K562 (cell line): ENCODE data around the gene ACOT9. TPM values are rescaled to one million over a fixed set of nuclear protein-coding genes. Genes with fewer than 3 reads are reported as not detected.

ENCODE experiments used
- ATF7 ChIP-seq: fragments of 450-650 bp; IDR thresholded peaks from 2 replicates; pipeline ENCODE4 v1.7.1; 2014; ENCODE audit warnings: mild to moderate bottlenecking, moderate library complexity
- CBFA2T3 ChIP-seq: fragments of 450-650 bp; IDR thresholded peaks from 2 replicates; pipeline ENCODE4 v1.6.1; 2017
- CBX5 ChIP-seq: IDR thresholded peaks from 2 replicates; pipeline ENCODE4 v1.6.1; 2014; ENCODE audit warnings: low read depth, borderline replicate concordance
- DEAF1 ChIP-seq: fragments of 450-650 bp; formaldehyde crosslinking; IDR thresholded peaks from 2 replicates; pipeline ENCODE4 v1.4.0; 2020; ENCODE audit warnings: mild to moderate bottlenecking, moderate library complexity
- GATA2 ChIP-seq: sonication (generic); formaldehyde crosslinking; IDR thresholded peaks from 2 replicates; pipeline ENCODE4 v1.4.0; 2020; ENCODE audit warnings: mild to moderate bottlenecking, missing genetic modification reagents
- L3MBTL2 ChIP-seq: fragments of 450-650 bp; IDR thresholded peaks from 2 replicates; pipeline ENCODE4 v1.6.1; 2016; ENCODE audit warnings: mild to moderate bottlenecking, moderate library complexity
- NR2C2 ChIP-seq, 2 experiments: fragments of 200-800 bp in 1 of 2; sonication (Bioruptor generic) in 1 of 2; sonication (generic) in 1 of 2; formaldehyde crosslinking in 1 of 2; IDR thresholded peaks; 2 replicates each; pipeline versions ENCODE4 v1.6.1 to v1.8.0; 2016 to 2022; ENCODE audit warnings: mild to moderate bottlenecking in 1 of 2, missing compliant biosample characterization in 1 of 2, missing genetic modification characterization in 1 of 2, missing genetic modification reagents in 1 of 2
- POLR3G ChIP-seq: IDR thresholded peaks from 2 replicates; pipeline ENCODE4 v1.6.1; 2011; ENCODE audit not compliant: insufficient read length, insufficient replicate concordance; ENCODE audit errors: extremely low read depth
- RCOR1 ChIP-seq, 2 experiments: IDR thresholded peaks; 2 replicates each; pipeline ENCODE4 v1.6.1; 2012; ENCODE audit warnings: low read depth in 2 of 2, low read length in 2 of 2, borderline replicate concordance in 1 of 2, improper control_type of control experiment in 1 of 2
- SMARCA4 ChIP-seq: fragments of 450-650 bp; IDR thresholded peaks from 2 replicates; pipeline ENCODE4 v1.6.1; 2016
- SMARCE1 ChIP-seq: fragments of 450-650 bp; IDR thresholded peaks from 2 replicates; pipeline ENCODE4 v1.7.1; 2016; ENCODE audit warnings: mild to moderate bottlenecking
- XRCC3 ChIP-seq: fragments of 450-650 bp; IDR thresholded peaks from 2 replicates; pipeline ENCODE4 v1.6.1; 2017; ENCODE audit warnings: mild to moderate bottlenecking, moderate library complexity
- ZC3H11A ChIP-seq: IDR thresholded peaks from 2 replicates; pipeline ENCODE4 v1.6.1; 2012; ENCODE audit warnings: low read depth, low read length, improper control_type of control experiment
- ZFX ChIP-seq: sonication (generic); formaldehyde crosslinking; IDR thresholded peaks from 2 replicates; pipeline ENCODE4 v1.8.0; 2022; ENCODE audit warnings: mild to moderate bottlenecking, missing genetic modification reagents, moderate library complexity
- ZNF384 ChIP-seq: IDR thresholded peaks from 2 replicates; pipeline ENCODE4 v1.6.1; 2012; ENCODE audit warnings: low read depth, low read length, improper control_type of control experiment
- polyA plus RNA-seq, 8 experiments: library from polyadenylated mRNA; depleted of rRNA in 4 of 8; stranded (reverse) in 5 of 8; unstranded in 3 of 8; fragments of >200 nt; fragmentation: Nextera tagmentation in 2 of 8; fragmentation: Illumina TruSeq in 1 of 8; extraction: Ambion mirVana in 2 of 8; extraction: Trizol in 1 of 8; gene quantifications; 2 replicates each; pipeline versions ENCODE4 v1.2.1 to v1.2.3, GENCODE V29; 2011 to 2014; ENCODE audit warnings: inconsistent platforms in 1 of 8, missing spikeins in 1 of 8
- total RNA-seq, 7 experiments: library from RNA; depleted of rRNA in 6 of 7; stranded (reverse); fragments of >200 nt in 6 of 7; fragmentation: Illumina TruSeq in 2 of 7; extraction: Trizol in 2 of 7; gene quantifications; 2 replicates each; pipeline versions ENCODE4 v1.2.1 to v1.2.3, GENCODE V29; 2011 to 2021; ENCODE audit warnings: low replicate concordance in 1 of 7
- TF ChIP-seq, protein P1 (sequence below): sonication (generic); formaldehyde crosslinking; IDR thresholded peaks from 2 replicates; pipeline ENCODE4 v1.8.1; 2023; ENCODE audit warnings: mild to moderate bottlenecking, missing genetic modification reagents
- TF ChIP-seq, protein P2 (sequence below), 2 experiments: fragments of 450-650 bp in 1 of 2; sonication (generic) in 1 of 2; formaldehyde crosslinking in 1 of 2; IDR thresholded peaks; 2 replicates each; pipeline versions ENCODE4 v1.7.1 to v1.9.0; 2016 to 2022; ENCODE audit warnings: inconsistent platforms in 1 of 2, mild to moderate bottlenecking in 1 of 2, missing genetic modification reagents in 1 of 2

Gene ACOT9
- total and polyA plus RNA-seq, 9 of the 15 experiments (the other 6 are each of a cell fraction or from before 2014, with no cell fraction given), result 31.2 to 80.9 (median 45.3) TPM

DNA sequence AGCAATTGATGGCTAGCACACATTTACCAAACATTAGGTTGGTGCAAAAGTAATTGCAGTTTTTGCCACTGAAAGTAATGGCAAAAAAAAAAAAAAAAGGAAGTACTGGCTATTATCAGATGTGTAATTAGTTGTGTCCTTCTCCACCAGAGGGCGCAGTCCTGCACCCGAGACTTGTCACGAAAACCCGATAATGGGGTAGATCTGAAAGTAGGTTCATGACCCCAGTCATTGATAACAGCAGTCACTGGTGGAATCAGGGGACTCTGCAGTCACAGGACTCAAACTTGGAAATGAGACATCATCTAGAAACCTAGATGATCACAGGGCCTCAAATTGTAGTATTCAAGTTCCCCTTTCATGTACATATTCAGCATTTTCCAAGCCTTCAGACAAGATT, 13.1 kb upstream of the ACOT9 start (continued):
- TF ChIP-seq, protein P1, sequence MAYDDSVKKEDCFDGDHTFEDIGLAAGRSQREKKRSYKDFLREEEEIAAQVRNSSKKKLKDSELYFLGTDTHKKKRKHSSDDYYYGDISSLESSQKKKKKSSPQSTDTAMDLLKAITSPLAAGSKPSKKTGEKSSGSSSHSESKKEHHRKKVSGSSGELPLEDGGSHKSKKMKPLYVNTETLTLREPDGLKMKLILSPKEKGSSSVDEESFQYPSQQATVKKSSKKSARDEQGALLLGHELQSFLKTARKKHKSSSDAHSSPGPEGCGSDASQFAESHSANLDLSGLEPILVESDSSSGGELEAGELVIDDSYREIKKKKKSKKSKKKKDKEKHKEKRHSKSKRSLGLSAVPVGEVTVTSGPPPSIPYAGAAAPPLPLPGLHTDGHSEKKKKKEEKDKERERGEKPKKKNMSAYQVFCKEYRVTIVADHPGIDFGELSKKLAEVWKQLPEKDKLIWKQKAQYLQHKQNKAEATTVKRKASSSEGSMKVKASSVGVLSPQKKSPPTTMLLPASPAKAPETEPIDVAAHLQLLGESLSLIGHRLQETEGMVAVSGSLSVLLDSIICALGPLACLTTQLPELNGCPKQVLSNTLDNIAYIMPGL, result no peak
- peak in 1 of 2 experiments; percentile 45; a peak in 1 of 4 replicates for TF ChIP-seq RCOR1 (IDR thresholded peaks at IDR 0.05; ENCODE audit: borderline replicate concordance in 1 of 2, low read depth in 2 of 2, low read length in 2 of 2)
- TF ChIP-seq SMARCE1, result peak; percentile 40; the same call in 1 of the 2 replicates
- TF ChIP-seq ZNF384, result peak; percentile 97
- TF ChIP-seq NR2C2 (CRISPR knock-in tag; IDR thresholded peaks at IDR 0.05), result no peak
- peak; percentile 75 for TF ChIP-seq NR2C2 (tag; IDR thresholded peaks at IDR 0.05)
- peak; percentile 14; the same call in 1 of the 2 replicates for TF ChIP-seq ZFX (CRISPR knock-in tag)
- peak; percentile 41; the same call in 1 of the 2 replicates for TF ChIP-seq DEAF1 (CRISPR knock-in tag)
- TF ChIP-seq ATF7, result 0 out of 2 replicates have a peak, but pooled peaks have one; percentile 31
- TF ChIP-seq, protein P2, sequence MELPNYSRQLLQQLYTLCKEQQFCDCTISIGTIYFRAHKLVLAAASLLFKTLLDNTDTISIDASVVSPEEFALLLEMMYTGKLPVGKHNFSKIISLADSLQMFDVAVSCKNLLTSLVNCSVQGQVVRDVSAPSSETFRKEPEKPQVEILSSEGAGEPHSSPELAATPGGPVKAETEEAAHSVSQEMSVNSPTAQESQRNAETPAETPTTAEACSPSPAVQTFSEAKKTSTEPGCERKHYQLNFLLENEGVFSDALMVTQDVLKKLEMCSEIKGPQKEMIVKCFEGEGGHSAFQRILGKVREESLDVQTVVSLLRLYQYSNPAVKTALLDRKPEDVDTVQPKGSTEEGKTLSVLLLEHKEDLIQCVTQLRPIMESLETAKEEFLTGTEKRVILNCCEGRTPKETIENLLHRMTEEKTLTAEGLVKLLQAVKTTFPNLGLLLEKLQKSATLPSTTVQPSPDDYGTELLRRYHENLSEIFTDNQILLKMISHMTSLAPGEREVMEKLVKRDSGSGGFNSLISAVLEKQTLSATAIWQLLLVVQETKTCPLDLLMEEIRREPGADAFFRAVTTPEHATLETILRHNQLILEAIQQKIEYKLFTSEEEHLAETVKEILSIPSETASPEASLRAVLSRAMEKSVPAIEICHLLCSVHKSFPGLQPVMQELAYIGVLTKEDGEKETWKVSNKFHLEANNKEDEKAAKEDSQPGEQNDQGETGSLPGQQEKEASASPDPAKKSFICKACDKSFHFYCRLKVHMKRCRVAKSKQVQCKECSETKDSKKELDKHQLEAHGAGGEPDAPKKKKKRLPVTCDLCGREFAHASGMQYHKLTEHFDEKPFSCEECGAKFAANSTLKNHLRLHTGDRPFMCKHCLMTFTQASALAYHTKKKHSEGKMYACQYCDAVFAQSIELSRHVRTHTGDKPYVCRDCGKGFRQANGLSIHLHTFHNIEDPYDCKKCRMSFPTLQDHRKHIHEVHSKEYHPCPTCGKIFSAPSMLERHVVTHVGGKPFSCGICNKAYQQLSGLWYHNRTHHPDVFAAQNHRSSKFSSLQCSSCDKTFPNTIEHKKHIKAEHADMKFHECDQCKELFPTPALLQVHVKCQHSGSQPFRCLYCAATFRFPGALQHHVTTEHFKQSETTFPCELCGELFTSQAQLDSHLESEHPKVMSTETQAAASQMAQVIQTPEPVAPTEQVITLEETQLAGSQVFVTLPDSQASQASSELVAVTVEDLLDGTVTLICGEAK (IDR thresholded peaks at IDR 0.05), result peak; percentile 76
- TF ChIP-seq, protein P2 (CRISPR knock-in tag; IDR thresholded peaks at IDR 0.05), result no peak
- no peak for TF ChIP-seq ZC3H11A
- TF ChIP-seq POLR3G, result no peak
- TF ChIP-seq L3MBTL2, result 0 out of 2 replicates have a peak, but pooled peaks have one; percentile 12
- no peak for TF ChIP-seq CBX5
- no peak for TF ChIP-seq CBFA2T3
- TF ChIP-seq SMARCA4, result 0 out of 2 replicates have a peak, but pooled peaks have one; percentile 37
- no peak for TF ChIP-seq XRCC3
- TF ChIP-seq GATA2, result peak; percentile 60
